ENCODE measurements around the gene EDEM1.

Gene EDEM1

GRCh38 chr3:5187156-5187919 lies at the start of gene EDEM1:
TSS of gene EDEM1 (plus strand) at chr3:5187707. CDS start at chr3:5187806, 99 bp downstream.
- no peak for TF ChIP-seq CTCF (IDR thresholded peaks at IDR 0.05; ENCODE audit: unreplicated experiment in 3 of 3)
- peaks cover 39% of the 10 kb centered on the region for H3K4me1 Mint-ChIP-seq
- H3K36me3 Mint-ChIP-seq (ENCODE audit: low read depth): peaks cover 16% of the 10 kb centered on the region
- peak within 1 kb of the TSS; percentile 93 to 98 (median 98) for H3K4me3 Mint-ChIP-seq
- peak within 1 kb of the TSS; percentile 73 to 92 (median 89) for H3K27ac Mint-ChIP-seq
- no peaks in the 10 kb centered on the region for H3K27me3 Mint-ChIP-seq (ENCODE audit: low read depth)
- no peaks in the 10 kb centered on the region for H3K9me3 Mint-ChIP-seq

- H3K9me3 Mint-ChIP-seq: peaks cover 9% of the 10 kb centered on the region
- no peak for TF ChIP-seq CTCF (IDR thresholded peaks at IDR 0.05; ENCODE audit: unreplicated experiment in 3 of 3)
These were observed 49.1 kb upstream of the EDEM1 start for GRCh38 chr3:5138214-5138981.

GRCh38 chr3:5140230-5140621 lies 47.3 kb upstream of the EDEM1 start:
- no peak overlapping the region for H3K4me3 Mint-ChIP-seq
- H3K4me1 Mint-ChIP-seq: peaks cover 30% of the 10 kb centered on the region
- TF ChIP-seq CTCF (IDR thresholded peaks at IDR 0.05; ENCODE audit: unreplicated experiment in 3 of 3): no peak
- peaks cover 26% of the 10 kb centered on the region for H3K9me3 Mint-ChIP-seq
- peaks cover 43% of the 10 kb centered on the region for H3K36me3 Mint-ChIP-seq (ENCODE audit: low read depth)
- H3K27me3 Mint-ChIP-seq (ENCODE audit: low read depth): no peaks in the 10 kb centered on the region
- peak overlapping the region in 1 of 3 experiments; percentile 25 for H3K27ac Mint-ChIP-seq

More at GRCh38 chr3:5138214-5138981, 49.1 kb upstream of the EDEM1 start:
- peaks cover 30% of the 10 kb centered on the region for H3K4me1 Mint-ChIP-seq
- peaks cover 25% of the 10 kb centered on the region for H3K36me3 Mint-ChIP-seq (ENCODE audit: low read depth)
- no peak overlapping the region for H3K4me3 Mint-ChIP-seq
- no peaks in the 10 kb centered on the region for H3K27me3 Mint-ChIP-seq (ENCODE audit: low read depth)
- peak overlapping the region; percentile 25 to 72 (median 57) for H3K27ac Mint-ChIP-seq

- peaks cover 30% of the 10 kb centered on the region for H3K4me1 Mint-ChIP-seq
These were observed 46.7 kb upstream of the EDEM1 start for GRCh38 chr3:5140839-5141238.

GRCh38 chr3:5141760-5142159 lies 45.7 kb upstream of the EDEM1 start:
- Mint-ChIP-seq H3K27me3 (ENCODE audit: low read depth) (no peaks in the 10 kb centered on the region), H3K27ac (no peak overlapping the region), H3K4me3 (no peak overlapping the region), H3K4me1 (peaks cover 24% of the 10 kb centered on the region), H3K36me3 (ENCODE audit: low read depth) (peaks cover 58% of the 10 kb centered on the region), H3K9me3 (peaks cover 38% of the 10 kb centered on the region)
- no peak for TF ChIP-seq CTCF (IDR thresholded peaks at IDR 0.05; ENCODE audit: unreplicated experiment in 3 of 3)

More at GRCh38 chr3:5140839-5141238, 46.7 kb upstream of the EDEM1 start:
- no peaks in the 10 kb centered on the region for H3K27me3 Mint-ChIP-seq (ENCODE audit: low read depth)
- peaks cover 49% of the 10 kb centered on the region for H3K36me3 Mint-ChIP-seq (ENCODE audit: low read depth)
- TF ChIP-seq CTCF (IDR thresholded peaks at IDR 0.05; ENCODE audit: unreplicated experiment in 3 of 3): no peak
- no peak overlapping the region for H3K27ac Mint-ChIP-seq
- no peak overlapping the region for H3K4me3 Mint-ChIP-seq
- H3K9me3 Mint-ChIP-seq: peaks cover 32% of the 10 kb centered on the region
